ENCODE measurements around the gene PIK3R1. TPM values are rescaled to one million over a fixed set of nuclear protein-coding genes. Genes with fewer than 3 reads are reported as not detected.
A peak's percentile ranks its signal among the peaks of the same experiment; 100 is the strongest.

PIK3R1 gene
- total RNA-seq, 2 donors from 2014 or later, result 32.4 to 58.7 TPM

GRCh38 chr5:68178579-68178978 lies 37.0 kb upstream of the PIK3R1 start:
- H3K36me3 ChIP-seq (replicated peaks in 1 of 2; ENCODE audit: insufficient read depth in 1 of 2, low read depth in 2 of 2), result no peaks in the 10 kb centered on the region
- H3K27ac ChIP-seq, result no peak overlapping the region
- no peaks in the 10 kb centered on the region for H3K27me3 ChIP-seq
- intact Hi-C loops (cut with DNase I), result no loop called here
- peaks cover 26% of the 10 kb centered on the region for H3K4me1 ChIP-seq
- DNase-seq (no peak), ATAC-seq (no peak)
- H3K4me3 ChIP-seq, result no peak overlapping the region
- H3K9me3 ChIP-seq, result no peaks in the 10 kb centered on the region
- 44 to 51% methylated on average over 2 of the region's 2 CpGs for WGBS, 2 donors
- TF ChIP-seq CTCF (IDR thresholded peaks at IDR 0.05) (no peak), POLR2A (IDR thresholded peaks at IDR 0.05) (no peak)

- DNase-seq (peak in 2 of 4 donors; percentile 28 to 51), ATAC-seq (no peak)
- no peak overlapping the region for H3K27ac ChIP-seq
Measured at GRCh38 chr5:68180121-68181038, 35.2 kb upstream of the PIK3R1 start.

GRCh38 chr5:68181039-68181599 lies 34.4 kb upstream of the PIK3R1 start:
- Histone ChIP-seq H3K27me3 (no peaks in the 10 kb centered on the region), H3K27ac (no peak overlapping the region), H3K4me3 (no peak overlapping the region), H3K36me3 (replicated peaks in 1 of 2; ENCODE audit: insufficient read depth in 1 of 2, low read depth in 2 of 2) (no peaks in the 10 kb centered on the region), H3K4me1 (peaks cover 26% of the 10 kb centered on the region), H3K9me3 (no peaks in the 10 kb centered on the region)
- intact Hi-C loops (cut with DNase I), result no loop called here
- DNase-seq, result no peak
- TF ChIP-seq CTCF (IDR thresholded peaks at IDR 0.05), result no peak
- no peak for TF ChIP-seq POLR2A (IDR thresholded peaks at IDR 0.05)
- 77 to 79% methylated on average over 3 of the region's 3 CpGs for WGBS, 2 donors
- no peak for ATAC-seq

More at GRCh38 chr5:68180121-68181038, 35.2 kb upstream of the PIK3R1 start:
- H3K4me1 ChIP-seq, result peaks cover 26% of the 10 kb centered on the region
- TF ChIP-seq POLR2A (IDR thresholded peaks at IDR 0.05), result no peak
- TF ChIP-seq CTCF (IDR thresholded peaks at IDR 0.05), result no peak
- no peaks in the 10 kb centered on the region for H3K36me3 ChIP-seq (replicated peaks in 1 of 2; ENCODE audit: insufficient read depth in 1 of 2, low read depth in 2 of 2)
- no peaks in the 10 kb centered on the region for H3K27me3 ChIP-seq
- no peaks in the 10 kb centered on the region for H3K9me3 ChIP-seq
- intact Hi-C loops (cut with DNase I), result no loop called here
- no peak overlapping the region for H3K4me3 ChIP-seq

- WGBS, 2 donors, result 94 to 96% methylated on average over 2 of the region's 2 CpGs
- no peak for ATAC-seq
- peak overlapping the region in 1 of 4 donors; percentile 43 for H3K27ac ChIP-seq
- DNase-seq, result no peak
- no peaks in the 10 kb centered on the region for H3K36me3 ChIP-seq (replicated peaks in 1 of 2; ENCODE audit: insufficient read depth in 1 of 2, low read depth in 2 of 2)
- H3K4me3 ChIP-seq, result no peak overlapping the region
- H3K9me3 ChIP-seq, result no peaks in the 10 kb centered on the region
- H3K27me3 ChIP-seq, result no peaks in the 10 kb centered on the region
- H3K4me1 ChIP-seq, result peaks cover 26% of the 10 kb centered on the region
- TF ChIP-seq CTCF (IDR thresholded peaks at IDR 0.05) (no peak), POLR2A (IDR thresholded peaks at IDR 0.05) (no peak)
- intact Hi-C loops (cut with DNase I), result no loop called here
Measured at GRCh38 chr5:68182094-68182493, 33.5 kb upstream of the PIK3R1 start.

All from body of pancreas (tissue), 4 donors.